Lower lobe of right lung (tissue), 2 donors: ENCODE measurements around the gene HBM. TPM values are rescaled to one million over a fixed set of nuclear protein-coding genes. Genes with fewer than 3 reads are reported as not detected.

Source experiments
- ATAC-seq, 2 donors: fragments of 200-7000 bp; cut with Tn5 transposase; one replicate each; pipeline ENCODE4 v1.9.1; 2020 to 2022; ENCODE audit warnings: mild to moderate bottlenecking in 2 of 2, moderate library complexity in 2 of 2
- DNase-seq: peaks from one replicate; pipeline ENCODE4 v3.0.0-alpha.2; 2020
- H3K27ac ChIP-seq: fragments of 200-600 bp; one replicate; pipeline ENCODE4 v1.8.0; 2022
- H3K27me3 ChIP-seq: fragments of 200-600 bp; one replicate; pipeline ENCODE4 v1.8.0; 2022; ENCODE audit warnings: low read depth
- H3K36me3 ChIP-seq: fragments of 200-600 bp; one replicate; pipeline ENCODE4 v1.8.0; 2022; ENCODE audit warnings: mild to moderate bottlenecking
- H3K4me1 ChIP-seq: fragments of 200-600 bp; one replicate; pipeline ENCODE4 v1.8.0; 2022
- H3K4me3 ChIP-seq: fragments of 200-600 bp; one replicate; pipeline ENCODE4 v1.8.0; 2022; ENCODE audit warnings: mild to moderate bottlenecking
- H3K9me3 ChIP-seq: fragments of 200-600 bp; one replicate; pipeline ENCODE4 v1.8.0; 2022
- CTCF ChIP-seq: fragments of 200-600 bp; IDR thresholded peaks from one replicate; pipeline ENCODE4 v1.8.0; 2022; ENCODE audit warnings: antibody characterized with exemption, mild to moderate bottlenecking
- intact Hi-C: fragments of 100-400 bp; cut with DNase I; formaldehyde crosslinking; loops from one replicate; pipeline ENCODE4 v1.11.0; 2022
- long read RNA-seq: library from polyadenylated mRNA; unstranded; transcript quantifications from one replicate; pipeline ENCODE4 v2.0.0, GENCODE V29; 2021
- total RNA-seq: library from RNA; stranded (reverse); fragmentation: NEBNext Ultra II Directional; extraction: Animal tissue kit (Norgen Biotek cat#: 25700); gene quantifications from one replicate; pipeline ENCODE4 v1.2.1, GENCODE V29; 2021
- donor health status: DM: no; HTN: yes; CAD: no; lungs with severe emphysema.

Gene HBM
- not detected for total RNA-seq
- long read RNA-seq, partial matches to known transcripts = 0 of 1 reads
- long read RNA-seq, other reads (novel, unspliced or antisense) = 0 of 1 reads

GRCh38 chr16:165539-166374 lies at the start of gene HBM:
Gene HBM, plus strand, starts transcription at chr16:165978. Its CDS starts 20 bp downstream, at chr16:165998.
- H3K36me3 ChIP-seq = no peaks in the 10 kb centered on the region

GRCh38 chr16:116015-116414 lies 49.8 kb upstream of the HBM start:
- intact Hi-C loops = no loop called here

More at GRCh38 chr16:165539-166374, at the start of gene HBM:
- ATAC-seq (no peak), DNase-seq (no peak)
- peak within 1 kb of the TSS; percentile 14 for H3K4me3 ChIP-seq
- no peaks in the 10 kb centered on the region for H3K9me3 ChIP-seq
- peaks cover 69% of the 10 kb centered on the region for H3K27me3 ChIP-seq
- no peak for TF ChIP-seq CTCF
- peaks cover 19% of the 10 kb centered on the region for H3K4me1 ChIP-seq
- no peak within 1 kb of the TSS for H3K27ac ChIP-seq
- intact Hi-C loops = no loop called here

GRCh38 chr16:117379-118365 lies 48.1 kb upstream of the HBM start:
- TF ChIP-seq CTCF = peak; percentile 76
- DNase-seq (peak; percentile 81), ATAC-seq (peak; percentile 89)
- intact Hi-C loops = no loop called here
- H3K36me3 ChIP-seq = peaks cover 34% of the 10 kb centered on the region
- H3K4me1 ChIP-seq = peaks cover 7% of the 10 kb centered on the region
- no peak overlapping the region for H3K4me3 ChIP-seq
- H3K27me3 ChIP-seq = no peaks in the 10 kb centered on the region
- no peak overlapping the region for H3K27ac ChIP-seq
- no peaks in the 10 kb centered on the region for H3K9me3 ChIP-seq

More at GRCh38 chr16:116015-116414, 49.8 kb upstream of the HBM start:
- ATAC-seq (no peak), DNase-seq (no peak)
- Histone ChIP-seq H3K27me3 (no peaks in the 10 kb centered on the region), H3K9me3 (no peaks in the 10 kb centered on the region), H3K4me3 (no peak overlapping the region), H3K27ac (no peak overlapping the region), H3K4me1 (peaks cover 7% of the 10 kb centered on the region), H3K36me3 (peaks cover 46% of the 10 kb centered on the region)
- no peak for TF ChIP-seq CTCF

- Histone ChIP-seq H3K4me3 (no peak overlapping the region), H3K27ac (no peak overlapping the region), H3K4me1 (no peaks in the 10 kb centered on the region), H3K36me3 (peaks cover 38% of the 10 kb centered on the region), H3K9me3 (no peaks in the 10 kb centered on the region), H3K27me3 (no peaks in the 10 kb centered on the region)
- TF ChIP-seq CTCF = no peak
- ATAC-seq (no peak), DNase-seq (no peak)
- intact Hi-C loops = no loop called here
Observed at GRCh38 chr16:118857-119256, 46.9 kb upstream of the HBM start.

- Histone ChIP-seq H3K4me1 (no peaks in the 10 kb centered on the region), H3K36me3 (peaks cover 36% of the 10 kb centered on the region), H3K4me3 (no peak overlapping the region), H3K9me3 (no peaks in the 10 kb centered on the region), H3K27me3 (no peaks in the 10 kb centered on the region), H3K27ac (no peak overlapping the region)
- ATAC-seq (no peak), DNase-seq (no peak)
- intact Hi-C loops = no loop called here
- no peak for TF ChIP-seq CTCF
Observed at GRCh38 chr16:119295-119694, 46.5 kb upstream of the HBM start.
